Karpas-422 (cell line): Measurements from ENCODE around the gene OSTF1. TPM values are rescaled to one million over a fixed set of nuclear protein-coding genes. Genes with fewer than 3 reads are reported as not detected.

ENCODE experiments used
- DNase-seq: peaks from one replicate; pipeline ENCODE4 v3.0.0-alpha.2; 2015
- H2AFZ ChIP-seq: fragments of 200-600 bp; sonication (generic); 2 replicates; pipeline ENCODE4 v1.6.1; 2014; ENCODE audit warnings: antibody characterized with exemption, low read length, mixed read lengths
- H3K27ac ChIP-seq: fragments of 200-600 bp; sonication (generic); 2 replicates; pipeline ENCODE4 v1.5.1; 2014; ENCODE audit warnings: mild to moderate bottlenecking, low read length, moderate library complexity
- H3K27me3 ChIP-seq: fragments of 200-600 bp; sonication (generic); 2 replicates; pipeline ENCODE4 v1.6.1; 2014; ENCODE audit warnings: low read length, mixed read lengths
- H3K36me3 ChIP-seq: fragments of 200-600 bp; sonication (generic); 2 replicates; pipeline ENCODE4 v1.6.1; 2014; ENCODE audit warnings: low read length, mixed read lengths; ENCODE audit not compliant: insufficient read depth
- H3K4me1 ChIP-seq: fragments of 200-600 bp; sonication (generic); 2 replicates; pipeline ENCODE4 v1.6.1; 2014; ENCODE audit warnings: mild to moderate bottlenecking, low read length, mixed read lengths
- H3K4me2 ChIP-seq: fragments of 200-600 bp; sonication (generic); 2 replicates; pipeline ENCODE4 v1.6.1; 2014; ENCODE audit warnings: low read length, low read depth, mild to moderate bottlenecking; ENCODE audit not compliant: poor library complexity, severe bottlenecking
- H3K4me3 ChIP-seq: fragments of 200-600 bp; sonication (generic); 2 replicates; pipeline ENCODE4 v1.5.1; 2014; ENCODE audit warnings: mild to moderate bottlenecking, antibody characterized with exemption, low read length, mixed read lengths
- H3K79me2 ChIP-seq: fragments of 200-600 bp; sonication (generic); 2 replicates; pipeline ENCODE4 v1.6.1; 2014; ENCODE audit warnings: mild to moderate bottlenecking, low read length, mixed read lengths
- H3K9ac ChIP-seq: fragments of 200-600 bp; sonication (generic); 2 replicates; pipeline ENCODE4 v1.6.0; 2014; ENCODE audit warnings: low read length
- H3K9me2 ChIP-seq: fragments of 200-600 bp; sonication (generic), shearing (Covaris generic); replicated peaks from 2 replicates; pipeline ENCODE4 v1.6.0; 2014; ENCODE audit warnings: mild to moderate bottlenecking, low read length, moderate library complexity; ENCODE audit not compliant: insufficient read depth
- H3K9me3 ChIP-seq: fragments of 300-700, 200-600 bp; sonication (generic); 2 replicates; pipeline ENCODE4 v1.6.1; 2014; ENCODE audit warnings: low read length, mixed read lengths
- H4K20me1 ChIP-seq: fragments of 200-600 bp; sonication (generic); 2 replicates; pipeline ENCODE4 v1.6.1; 2014; ENCODE audit warnings: mild to moderate bottlenecking, antibody characterized with exemption, low read length, low read depth; ENCODE audit not compliant: insufficient read depth
- total RNA-seq: library from RNA; depleted of rRNA; stranded (reverse); fragments of >200 nt; shearing (Covaris generic); gene quantifications from 2 replicates; pipeline ENCODE4 v1.2.3, GENCODE V29; 2014; ENCODE audit warnings: low replicate concordance

The OSTF1 gene
- total RNA-seq, 1 experiment from 2014 or later: 56.1 TPM

DNA sequence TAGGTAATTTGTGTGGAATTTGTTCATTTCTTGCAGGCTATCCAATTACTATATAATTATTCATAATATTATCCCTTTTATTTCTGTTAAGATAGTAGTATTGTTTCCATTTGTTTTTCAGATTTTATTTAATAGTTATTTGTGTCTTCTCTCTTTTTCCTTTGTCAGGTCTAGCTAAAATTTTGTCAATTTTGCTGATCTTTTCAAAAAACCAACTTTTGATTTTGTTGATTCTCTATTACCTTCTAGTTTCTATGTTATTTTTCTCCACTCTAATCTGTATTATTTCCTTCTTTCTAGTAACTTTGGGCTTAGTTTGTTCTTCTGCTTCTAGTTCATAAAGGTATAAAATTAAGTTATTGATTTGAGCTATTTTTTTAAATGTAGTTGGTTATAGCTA, 76.3 kb downstream of the OSTF1 start:
- Histone ChIP-seq H3K27ac (no peak overlapping the region), H3K4me2 (no peak overlapping the region), H3K4me3 (no peak overlapping the region), H3K9me3 (no peaks in the 10 kb centered on the region), H4K20me1 (no peaks in the 10 kb centered on the region), H3K9me2 (no peaks in the 10 kb centered on the region), H3K79me2 (no peaks in the 10 kb centered on the region), H3K4me1 (no peaks in the 10 kb centered on the region), H3K9ac (no peak overlapping the region), H2AFZ (no peak overlapping the region), H3K36me3 (no peaks in the 10 kb centered on the region), H3K27me3 (no peaks in the 10 kb centered on the region)
- DNase-seq: no peak

DNA sequence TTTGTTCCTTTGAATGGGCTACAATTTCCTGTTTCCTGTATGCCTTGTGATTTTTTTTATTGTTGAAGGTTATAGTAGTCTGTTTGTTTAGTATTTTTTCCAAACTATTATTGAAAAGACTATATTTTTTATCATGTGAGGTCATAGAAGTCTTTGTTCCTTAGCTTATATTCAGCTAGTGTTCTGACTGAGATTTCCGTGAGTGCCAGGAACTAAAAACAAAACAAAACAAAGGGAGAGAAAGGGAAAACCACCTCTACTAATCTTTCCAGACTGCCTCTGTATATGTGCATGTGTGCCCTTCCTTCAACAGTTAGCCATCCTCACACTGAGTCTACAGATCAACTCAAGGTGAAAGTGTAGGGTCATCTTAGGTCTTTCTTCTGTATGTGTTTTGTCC, 79.0 kb downstream of the OSTF1 start:
- Histone ChIP-seq H3K27ac (no peak overlapping the region), H3K4me3 (no peak overlapping the region), H2AFZ (no peak overlapping the region), H3K4me2 (no peak overlapping the region), H3K9me2 (no peaks in the 10 kb centered on the region), H3K9me3 (no peaks in the 10 kb centered on the region), H3K36me3 (no peaks in the 10 kb centered on the region), H3K4me1 (no peaks in the 10 kb centered on the region), H3K79me2 (no peaks in the 10 kb centered on the region), H3K27me3 (no peaks in the 10 kb centered on the region), H4K20me1 (no peaks in the 10 kb centered on the region), H3K9ac (no peak overlapping the region)
- no peak for DNase-seq

DNA sequence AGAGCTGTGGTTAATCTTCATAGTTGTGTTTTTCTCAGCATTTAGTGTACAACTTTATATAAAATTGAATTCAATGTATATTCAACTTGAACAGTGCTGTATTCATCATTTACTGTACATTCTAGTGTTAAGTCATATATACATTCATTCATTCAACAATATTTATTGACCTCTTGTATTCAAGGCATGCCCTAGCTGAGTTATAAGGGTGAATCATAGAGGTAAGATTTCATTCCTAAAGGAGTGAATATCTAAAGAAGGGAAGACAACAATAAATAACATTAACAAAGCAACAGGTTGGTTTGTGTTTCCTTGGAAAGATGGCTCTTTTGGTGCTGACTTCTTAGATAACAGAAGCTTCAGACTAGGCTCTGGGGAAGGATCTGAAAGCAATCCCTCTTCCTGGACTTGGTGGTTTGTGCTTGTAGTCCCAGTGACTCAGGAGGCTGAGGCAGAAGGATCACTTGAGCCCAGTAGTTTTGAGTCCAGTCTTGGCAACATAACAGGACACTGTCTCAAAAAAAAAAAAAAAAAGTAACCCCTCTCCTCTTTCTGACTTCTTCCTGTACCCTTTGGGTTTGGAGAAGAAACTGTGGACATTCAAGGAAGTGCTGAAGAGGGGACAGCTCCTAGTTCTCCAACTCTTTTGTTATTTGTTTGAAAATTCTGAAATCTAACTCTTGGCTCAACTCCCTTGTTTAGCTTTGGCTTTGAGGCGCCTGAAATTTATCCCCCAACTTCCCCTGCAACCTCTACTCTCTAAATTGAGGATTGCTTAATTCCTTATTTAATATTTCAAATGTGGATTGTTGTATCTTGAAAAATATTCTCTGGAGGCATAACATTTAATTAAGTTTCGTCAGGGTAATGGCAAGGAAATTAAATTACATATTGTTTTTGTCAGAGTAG, 80.2 kb downstream of the OSTF1 start:
- H3K4me3 ChIP-seq: no peak overlapping the region
- H3K36me3 ChIP-seq: no peaks in the 10 kb centered on the region
- H3K9me3 ChIP-seq: no peaks in the 10 kb centered on the region
- no peak overlapping the region for H3K27ac ChIP-seq
- H3K9me2 ChIP-seq: no peaks in the 10 kb centered on the region
- H3K79me2 ChIP-seq: no peaks in the 10 kb centered on the region
- no peak overlapping the region for H2AFZ ChIP-seq
- no peaks in the 10 kb centered on the region for H3K27me3 ChIP-seq
- no peak for DNase-seq
- H3K4me1 ChIP-seq: no peaks in the 10 kb centered on the region
- no peak overlapping the region for H3K9ac ChIP-seq
- no peak overlapping the region for H3K4me2 ChIP-seq
- H4K20me1 ChIP-seq: no peaks in the 10 kb centered on the region

DNA sequence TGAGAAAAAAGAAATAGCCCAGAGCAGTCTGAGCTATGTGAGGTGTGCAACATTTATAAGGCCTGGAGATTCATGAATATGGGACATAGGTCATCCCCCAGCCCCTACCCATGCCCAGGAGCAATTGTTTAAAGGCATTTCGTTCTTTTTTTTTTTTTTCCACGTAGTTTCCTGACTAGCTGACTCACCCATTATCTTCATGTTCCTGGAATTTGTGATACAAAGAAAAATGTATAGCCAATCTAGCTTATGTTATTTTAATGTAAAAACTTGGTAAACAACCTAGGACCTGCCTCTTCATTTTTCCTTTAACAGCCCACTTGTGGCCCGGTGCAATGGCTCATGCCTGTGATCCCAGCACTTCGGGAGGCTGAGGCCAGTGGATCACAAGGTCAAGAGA, 81.3 kb downstream of the OSTF1 start:
- H3K4me1 ChIP-seq: no peaks in the 10 kb centered on the region
- no peak overlapping the region for H3K4me3 ChIP-seq
- H3K9me3 ChIP-seq: no peaks in the 10 kb centered on the region
- no peaks in the 10 kb centered on the region for H4K20me1 ChIP-seq
- no peaks in the 10 kb centered on the region for H3K27me3 ChIP-seq
- H3K9ac ChIP-seq: no peak overlapping the region
- no peaks in the 10 kb centered on the region for H3K79me2 ChIP-seq
- H3K9me2 ChIP-seq: no peaks in the 10 kb centered on the region
- DNase-seq: no peak
- no peak overlapping the region for H2AFZ ChIP-seq
- H3K36me3 ChIP-seq: no peaks in the 10 kb centered on the region
- H3K4me2 ChIP-seq: no peak overlapping the region
- H3K27ac ChIP-seq: no peak overlapping the region

DNA sequence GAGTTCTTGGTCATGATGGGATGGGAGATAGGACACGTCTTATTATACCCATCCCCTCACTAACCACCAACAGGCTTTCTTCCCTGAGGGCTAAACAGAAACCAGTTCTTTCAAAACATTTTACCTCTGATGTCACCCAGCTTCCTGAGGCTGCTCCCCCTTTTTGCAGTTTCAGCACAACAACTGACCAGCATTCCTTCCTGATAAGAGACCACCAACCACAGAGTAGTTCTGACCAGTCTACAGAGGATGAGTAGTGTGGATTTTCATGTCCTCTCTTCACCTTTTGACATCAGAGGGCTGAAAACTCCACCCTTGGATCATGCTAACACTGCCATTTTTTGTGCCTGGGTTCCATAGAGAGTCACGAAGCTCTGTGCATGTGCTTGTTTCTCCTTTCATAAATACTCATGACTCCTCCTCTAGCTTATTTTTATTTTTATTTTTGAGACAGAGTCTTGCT, 82.6 kb downstream of the OSTF1 start:
- DNase-seq: no peak

DNA sequence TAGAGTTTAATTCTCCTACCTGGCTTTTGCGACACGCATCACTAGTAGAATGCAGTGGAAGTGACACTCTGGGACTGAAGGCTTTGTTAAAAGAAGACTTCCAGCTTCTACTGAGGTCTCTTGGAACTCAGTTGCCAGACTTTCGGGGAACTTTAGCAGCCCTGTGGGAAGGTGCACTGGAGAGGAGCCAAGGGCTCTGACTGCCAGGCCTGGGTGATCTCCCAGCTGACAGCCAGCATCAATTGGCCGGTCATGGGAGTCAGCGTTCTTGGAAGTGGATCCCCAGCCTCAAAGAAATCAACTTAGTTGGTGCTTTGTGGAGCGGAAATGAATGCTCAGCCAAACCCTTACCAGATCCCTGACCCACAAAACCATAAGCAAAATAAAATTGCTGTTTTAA, 87.1 kb downstream of the OSTF1 start:
- Histone ChIP-seq H3K9me2 (no peaks in the 10 kb centered on the region), H3K27me3 (no peaks in the 10 kb centered on the region), H3K9ac (no peak overlapping the region), H3K4me3 (no peak overlapping the region), H3K4me1 (no peaks in the 10 kb centered on the region), H3K9me3 (no peaks in the 10 kb centered on the region), H3K27ac (no peak overlapping the region), H2AFZ (no peak overlapping the region), H3K4me2 (no peak overlapping the region), H4K20me1 (no peaks in the 10 kb centered on the region), H3K79me2 (no peaks in the 10 kb centered on the region), H3K36me3 (no peaks in the 10 kb centered on the region)
- no peak for DNase-seq

More for the DNA sequence above, 82.6 kb downstream of the OSTF1 start:
- Histone ChIP-seq H3K27me3 (no peaks in the 10 kb centered on the region), H3K9me3 (no peaks in the 10 kb centered on the region), H3K4me2 (no peak overlapping the region), H3K9me2 (no peaks in the 10 kb centered on the region), H2AFZ (no peak overlapping the region), H3K9ac (no peak overlapping the region), H3K4me1 (no peaks in the 10 kb centered on the region), H4K20me1 (no peaks in the 10 kb centered on the region), H3K27ac (no peak overlapping the region), H3K36me3 (no peaks in the 10 kb centered on the region), H3K79me2 (no peaks in the 10 kb centered on the region), H3K4me3 (no peak overlapping the region)

DNA sequence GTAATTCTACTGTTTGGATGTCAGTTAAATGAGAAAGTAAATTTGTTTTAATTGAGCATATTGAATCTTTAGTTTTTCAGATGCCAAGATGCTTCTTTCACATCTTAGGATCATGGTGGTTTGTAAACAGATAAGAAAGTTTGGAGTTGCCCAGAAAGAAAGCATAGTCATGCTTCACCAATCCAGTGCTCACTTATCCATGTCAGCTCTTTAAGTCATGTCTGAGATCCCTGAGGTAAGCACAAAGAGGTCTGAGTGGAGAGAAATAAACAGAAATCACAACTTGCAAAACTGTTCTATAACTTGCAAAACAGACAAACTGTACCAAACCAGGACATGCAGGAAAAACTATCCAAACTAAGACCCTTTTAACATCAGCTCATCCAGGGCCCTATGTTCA, 87.7 kb downstream of the OSTF1 start:
- no peak for DNase-seq
- no peaks in the 10 kb centered on the region for H3K4me1 ChIP-seq
- no peak overlapping the region for H3K9ac ChIP-seq
- no peaks in the 10 kb centered on the region for H3K79me2 ChIP-seq
- no peaks in the 10 kb centered on the region for H4K20me1 ChIP-seq
- no peaks in the 10 kb centered on the region for H3K27me3 ChIP-seq
- no peaks in the 10 kb centered on the region for H3K9me2 ChIP-seq
- no peak overlapping the region for H3K27ac ChIP-seq
- no peaks in the 10 kb centered on the region for H3K9me3 ChIP-seq
- no peaks in the 10 kb centered on the region for H3K36me3 ChIP-seq
- no peak overlapping the region for H3K4me3 ChIP-seq
- H3K4me2 ChIP-seq: no peak overlapping the region
- H2AFZ ChIP-seq: no peak overlapping the region

DNA sequence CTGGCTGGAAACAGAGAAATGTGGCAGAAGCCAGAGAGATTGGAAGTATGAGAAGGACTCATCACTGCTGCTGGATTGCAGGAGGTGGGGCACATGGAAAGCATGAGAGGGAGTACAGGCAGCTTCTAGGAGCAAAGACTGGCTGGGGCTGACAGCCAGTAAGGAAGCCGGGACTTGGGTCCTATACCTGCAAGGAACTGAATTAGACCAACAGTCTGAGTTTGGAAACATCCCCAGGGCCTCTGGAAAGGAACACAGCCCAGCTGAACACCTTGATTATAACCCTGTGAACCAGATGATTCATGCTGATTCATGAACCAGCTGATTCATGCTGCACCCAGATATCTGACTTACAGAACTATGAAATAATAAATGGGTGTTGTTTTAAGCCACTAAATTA, 93.4 kb downstream of the OSTF1 start:
- Histone ChIP-seq H3K9ac (no peak overlapping the region), H3K27me3 (no peaks in the 10 kb centered on the region), H3K4me1 (no peaks in the 10 kb centered on the region), H3K79me2 (no peaks in the 10 kb centered on the region), H4K20me1 (no peaks in the 10 kb centered on the region), H3K9me3 (no peaks in the 10 kb centered on the region), H2AFZ (no peak overlapping the region), H3K4me3 (no peak overlapping the region), H3K4me2 (no peak overlapping the region), H3K9me2 (no peaks in the 10 kb centered on the region), H3K27ac (no peak overlapping the region), H3K36me3 (no peaks in the 10 kb centered on the region)
- DNase-seq: no peak
